ENCODE results near the gene ZSWIM8. TPM values are rescaled to one million over a fixed set of nuclear protein-coding genes. Genes with fewer than 3 reads are reported as not detected.

ZSWIM8 gene
- total RNA-seq, 1 experiment from 2014 or later: 59.1 TPM

- TF ChIP-seq ZNF396 (CRISPR knock-in tag; IDR thresholded peaks at IDR 0.05; ENCODE audit: borderline replicate concordance): no peak
- H3K27me3 Mint-ChIP-seq (ENCODE audit: low read depth): no peaks in the 10 kb centered on the region
- no peak overlapping the region for H3K27ac Mint-ChIP-seq
- no peak for DNase-seq (ENCODE audit: low spot score)
- H3K36me3 Mint-ChIP-seq: peaks cover 42% of the 10 kb centered on the region
- ChIA-PET CTCF (no interaction called here), POLR2A (interaction anchor here (0.6 kb wide), 1 partner anchor 31 kb away, joined by 3 read pairs; no protein-coding TSS in a partner anchor)
- no peaks in the 10 kb centered on the region for H3K9me3 Mint-ChIP-seq
- H3K4me3 Mint-ChIP-seq: no peak overlapping the region
- no peak for ATAC-seq
- no peaks in the 10 kb centered on the region for H3K4me1 Mint-ChIP-seq
Measured at GRCh38 chr10:73843261-73843660, 57.9 kb downstream of the ZSWIM8 start.

- peaks cover 6% of the 10 kb centered on the region for H3K4me1 Mint-ChIP-seq
- ATAC-seq (no peak), DNase-seq (ENCODE audit: low spot score) (no peak)
- no peak overlapping the region for H3K4me3 Mint-ChIP-seq
- no peaks in the 10 kb centered on the region for H3K9me3 Mint-ChIP-seq
- no peaks in the 10 kb centered on the region for H3K27me3 Mint-ChIP-seq (ENCODE audit: low read depth)
- H3K36me3 Mint-ChIP-seq: peaks cover 39% of the 10 kb centered on the region
- ChIA-PET CTCF (interaction anchor here (1.2 to 3.4 kb wide), 2 partner anchors 17 to 33 kb away, joined by 3 to 16 read pairs; no protein-coding TSS in a partner anchor), POLR2A (no interaction called here)
- TF ChIP-seq ATF6 (CRISPR knock-in tag; IDR thresholded peaks at IDR 0.05): no peak
- TF ChIP-seq SP1 (CRISPR knock-in tag; conservative IDR thresholded peaks at IDR 0.05): no peak
- no peak for TF ChIP-seq KAT7 (CRISPR knock-in tag; IDR thresholded peaks at IDR 0.05; ENCODE audit: borderline replicate concordance)
- TF ChIP-seq NR2C2 (CRISPR knock-in tag; IDR thresholded peaks at IDR 0.05): no peak
- TF ChIP-seq E2F1 (CRISPR knock-in tag; IDR thresholded peaks at IDR 0.05): no peak
- no peak for TF ChIP-seq OVOL2 (CRISPR knock-in tag; IDR thresholded peaks at IDR 0.05; ENCODE audit: borderline replicate concordance)
- TF ChIP-seq CREM (CRISPR knock-in tag; IDR thresholded peaks at IDR 0.05): no peak
- TF ChIP-seq HMGXB4 (CRISPR knock-in tag; IDR thresholded peaks at IDR 0.05): no peak
- no peak for TF ChIP-seq AR (CRISPR knock-in tag; IDR thresholded peaks at IDR 0.05)
- TF ChIP-seq PREB (CRISPR knock-in tag; IDR thresholded peaks at IDR 0.05; ENCODE audit: borderline replicate concordance): no peak
- TF ChIP-seq MLX (CRISPR knock-in tag; IDR thresholded peaks at IDR 0.05): no peak
- TF ChIP-seq JAZF1 (CRISPR knock-in tag; IDR thresholded peaks at IDR 0.05): no peak
- no peak for TF ChIP-seq STAT6 (CRISPR knock-in tag; conservative IDR thresholded peaks at IDR 0.05; ENCODE audit: low read depth)
- TF ChIP-seq SMAD4 (CRISPR knock-in tag; IDR thresholded peaks at IDR 0.05): no peak
- no peak for TF ChIP-seq MXD4 (CRISPR knock-in tag; IDR thresholded peaks at IDR 0.05; ENCODE audit: borderline replicate concordance)
- TF ChIP-seq TEAD1 (CRISPR knock-in tag; IDR thresholded peaks at IDR 0.05): no peak
- TF ChIP-seq GABPB1 (CRISPR knock-in tag; IDR thresholded peaks at IDR 0.05): no peak
- no peak overlapping the region for H3K27ac Mint-ChIP-seq
Measured at GRCh38 chr10:73847031-73847430, 61.6 kb downstream of the ZSWIM8 start.

Measured in WTC11 (cell line).